NCI-H1048 (cell line): ENCODE measurements around the gene GALNT8.
"Not testable (repeated sequence)": the region's sequence is repeated elsewhere in the genome, so short reads cannot be mapped to it uniquely, and the experiment has no call there.

ENCODE experiments used
- DNase-seq: peaks from one replicate; lab custom pipeline; 2025; lab: John Stamatoyannopoulos, UW

Gene GALNT8

DNA sequence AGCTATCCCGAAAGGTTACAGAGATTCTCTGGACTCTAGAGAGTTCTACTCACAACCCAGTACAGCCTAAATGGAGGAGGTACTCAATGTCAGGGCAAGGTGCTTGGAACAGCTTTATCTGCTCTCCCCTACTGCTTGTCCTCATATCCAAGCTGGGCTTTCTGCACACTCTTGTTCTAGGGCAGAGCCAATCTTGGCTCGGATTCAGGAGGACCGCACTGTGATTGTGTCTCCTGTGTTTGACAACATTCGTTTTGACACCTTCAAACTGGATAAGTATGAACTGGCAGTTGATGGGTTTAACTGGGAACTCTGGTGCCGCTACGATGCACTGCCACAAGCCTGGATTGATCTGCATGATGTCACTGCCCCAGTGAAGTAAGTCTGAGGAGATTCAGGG is 25.0 kb downstream of the GALNT8 start:
- no peak for DNase-seq

DNA sequence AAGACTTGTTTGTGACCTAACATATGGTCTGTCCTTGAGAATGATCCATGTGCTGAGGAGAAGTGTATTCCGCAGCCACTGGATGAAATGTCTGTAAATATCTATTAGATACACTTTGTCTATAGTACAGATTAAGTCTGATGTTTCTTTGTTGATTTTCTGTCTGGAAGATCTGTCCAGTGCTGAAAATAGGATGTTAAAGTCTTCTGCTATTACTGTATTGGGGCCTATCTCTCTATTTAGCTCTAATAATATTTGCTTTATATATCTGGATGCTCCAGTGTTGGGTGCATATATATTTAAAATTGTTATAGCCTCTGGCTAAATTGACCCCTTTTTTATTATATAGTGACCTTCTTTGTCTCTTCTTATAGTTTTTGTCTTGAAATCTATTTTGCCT is 31.5 kb downstream of the GALNT8 start:
- not testable (repeated sequence) for DNase-seq

DNA sequence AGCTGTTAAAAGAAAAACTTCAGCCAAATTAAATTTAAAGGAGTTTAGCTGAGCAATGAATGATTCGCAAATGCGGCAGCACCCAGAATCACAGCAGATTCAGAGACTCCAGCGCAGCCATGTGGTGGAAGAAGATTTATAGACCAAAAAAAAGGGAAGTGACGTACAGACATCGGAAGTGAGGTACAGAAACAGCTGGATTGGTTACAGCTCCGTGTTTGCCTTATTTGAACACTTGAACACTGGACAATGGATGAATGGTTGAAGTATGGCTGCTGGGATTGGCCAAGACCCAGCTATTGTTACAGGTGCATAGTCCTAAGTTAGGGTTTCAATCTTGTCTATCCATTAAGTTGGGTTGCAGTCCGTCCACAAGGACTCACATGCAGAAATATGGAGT is 42.6 kb downstream of the GALNT8 start:
- no peak for DNase-seq

DNA sequence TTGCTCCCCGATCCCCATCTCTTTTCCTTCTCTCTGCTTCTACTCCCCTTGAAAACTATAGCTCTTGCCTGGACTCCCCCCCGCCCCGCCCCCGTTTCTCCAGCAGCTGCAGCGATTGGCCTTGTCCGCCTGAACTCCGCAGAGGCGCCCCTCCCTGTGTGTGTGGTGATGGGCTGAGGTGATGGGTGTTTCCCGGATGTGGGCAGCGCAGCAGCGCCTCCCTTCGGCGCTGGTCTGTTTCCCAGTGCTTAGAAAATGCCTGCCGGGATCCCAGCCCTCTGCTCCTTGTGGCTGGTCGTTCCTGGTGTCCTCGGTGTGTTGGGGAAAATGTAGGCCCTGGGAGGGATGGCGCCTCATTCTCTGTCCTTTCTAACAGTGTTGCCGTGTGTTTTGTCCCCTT is 43.3 kb downstream of the GALNT8 start:
- no peak for DNase-seq

DNA sequence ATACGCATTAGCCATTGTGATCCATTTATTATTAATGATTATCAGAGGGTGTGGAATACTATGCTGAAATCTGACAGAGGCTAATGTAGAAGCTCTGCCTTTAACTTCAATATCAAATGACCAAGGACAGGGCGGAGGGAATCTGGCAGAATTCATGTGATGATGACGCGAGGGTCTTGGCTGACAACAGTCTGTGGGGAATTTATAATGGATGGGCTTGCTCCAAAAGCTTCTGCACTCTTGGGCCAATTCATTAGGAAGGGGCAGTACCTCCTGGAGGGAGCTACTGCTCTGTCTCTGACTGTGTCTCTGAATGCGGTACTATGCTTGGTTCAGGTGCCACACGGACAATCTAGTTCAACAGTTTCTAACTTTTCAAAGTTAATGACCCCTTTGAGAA is 46.2 kb downstream of the GALNT8 start:
- no peak for DNase-seq

DNA sequence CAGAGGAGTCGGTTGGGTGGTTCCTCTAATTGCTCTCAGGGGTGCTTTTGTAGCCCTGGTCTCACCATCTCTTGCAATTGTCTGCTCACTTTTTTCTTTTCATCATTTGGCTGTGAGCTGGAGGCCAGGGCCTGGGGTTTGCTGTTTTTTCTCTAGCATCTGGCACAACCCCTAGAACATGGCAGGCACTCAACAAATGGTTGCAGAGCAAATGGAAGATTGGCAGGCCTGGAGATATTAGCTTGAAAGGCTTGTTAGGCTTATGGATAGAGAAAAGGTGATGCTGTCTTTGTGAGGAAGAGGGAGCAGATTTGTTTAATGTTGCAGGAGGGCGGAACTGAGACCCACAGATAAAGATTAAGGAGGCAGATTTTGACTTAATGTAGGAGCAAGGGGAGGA is 47.0 kb downstream of the GALNT8 start:
- no peak for DNase-seq

DNA sequence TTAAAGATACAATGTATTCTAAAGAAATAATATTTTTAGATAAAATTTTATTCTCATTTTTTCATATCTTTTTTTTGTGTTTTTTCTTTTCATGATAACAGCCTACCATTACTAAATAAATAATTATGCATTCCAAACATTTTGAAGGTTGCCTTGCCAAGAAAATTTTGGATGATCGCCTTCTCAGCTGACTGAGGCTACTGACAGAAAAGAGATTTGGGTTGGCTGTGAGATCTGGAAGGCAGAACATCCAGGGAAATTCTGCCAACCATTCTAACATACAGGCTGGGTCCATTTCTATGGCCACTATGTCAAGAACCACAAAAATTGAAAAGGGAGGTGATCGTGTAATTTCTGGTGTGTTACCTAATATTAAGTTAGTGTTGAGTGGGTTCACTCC is 48.1 kb downstream of the GALNT8 start:
- no peak for DNase-seq

DNA sequence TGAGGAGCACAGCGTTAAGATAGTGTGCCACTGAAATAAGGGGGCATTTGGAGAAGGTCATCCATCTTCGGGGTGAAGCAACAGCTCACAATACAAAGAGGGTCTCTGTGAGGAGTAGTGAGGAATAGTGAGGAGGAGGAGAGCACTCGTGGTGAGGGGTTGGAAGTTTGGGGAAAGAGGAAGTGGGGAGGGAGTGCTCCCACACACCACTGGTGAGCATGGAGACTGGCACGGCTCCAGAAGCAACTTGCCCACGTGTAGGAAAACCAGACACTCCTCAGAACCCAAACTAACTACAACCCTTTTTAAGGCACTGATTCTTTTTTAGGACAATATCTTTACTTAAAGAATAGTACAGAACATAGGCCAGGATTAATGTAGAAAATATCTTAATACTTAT is 48.9 kb downstream of the GALNT8 start:
- no peak for DNase-seq

DNA sequence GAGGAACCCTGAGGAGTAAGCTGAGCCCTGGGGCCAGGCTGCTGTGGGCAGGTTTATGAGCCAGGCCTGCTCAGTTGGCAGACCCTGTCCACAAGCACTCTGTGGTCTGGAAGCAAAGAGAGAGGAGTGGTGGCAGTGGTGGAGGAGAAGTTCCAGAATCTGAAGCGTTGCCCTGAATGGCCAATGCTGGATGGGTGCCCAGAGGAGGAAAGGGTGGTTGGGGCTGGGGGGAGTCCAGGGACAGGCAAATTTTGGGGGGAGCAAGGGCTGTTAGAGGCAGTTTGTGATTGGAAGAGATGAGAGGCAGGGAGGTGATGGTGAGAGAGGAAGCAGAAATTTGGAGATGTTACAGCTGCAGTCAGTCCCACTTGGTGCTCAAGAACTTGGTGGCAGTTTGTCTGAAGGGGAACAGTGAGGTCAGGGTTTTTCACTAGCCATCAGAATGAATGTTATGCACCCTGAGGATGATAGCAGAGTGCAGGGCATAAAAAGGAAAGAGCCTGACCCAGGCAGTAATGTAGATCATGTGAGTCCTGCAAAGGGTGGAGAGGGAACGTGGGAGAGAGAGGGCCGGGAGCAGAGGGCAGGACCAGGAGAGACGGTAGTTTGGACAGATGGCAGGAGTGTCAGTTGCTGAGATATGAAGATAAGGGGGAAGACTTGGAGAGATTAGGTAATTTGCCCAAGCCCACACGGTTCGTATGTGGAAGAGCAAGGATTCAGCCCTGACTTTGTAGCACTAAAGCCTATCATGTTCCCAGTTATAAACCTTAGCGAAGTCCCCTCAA is 51.2 kb downstream of the GALNT8 start:
- DNase-seq: no peak

DNA sequence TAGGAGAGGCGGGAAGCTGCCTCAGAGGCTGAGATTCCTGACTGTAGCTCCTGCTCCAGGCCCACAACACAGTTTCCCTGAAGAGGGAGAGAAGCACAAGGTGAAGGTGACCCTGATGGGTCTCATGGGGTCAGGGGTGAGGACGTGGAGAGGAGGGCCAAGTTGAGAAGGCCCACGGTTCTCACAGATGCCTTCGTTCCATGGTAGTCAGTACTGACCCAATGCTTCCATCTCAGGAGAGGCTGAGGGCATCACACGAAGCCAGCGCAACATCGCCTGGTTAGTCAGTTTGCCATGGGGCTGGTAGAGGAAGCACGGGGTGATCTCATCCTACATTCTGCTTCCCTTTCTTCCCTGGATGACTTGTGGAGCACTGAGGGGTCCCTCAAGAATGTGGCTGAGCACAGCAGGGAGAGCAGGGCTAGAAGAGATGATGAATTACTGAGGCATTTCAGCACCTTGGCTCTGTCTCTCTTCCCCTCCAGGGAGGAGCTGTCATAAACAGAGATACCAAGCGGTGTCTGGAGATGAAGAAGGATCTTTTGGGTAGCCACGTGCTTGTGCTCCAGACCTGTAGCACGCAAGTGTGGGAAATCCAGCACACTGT is 51.9 kb downstream of the GALNT8 start:
- no peak for DNase-seq

DNA sequence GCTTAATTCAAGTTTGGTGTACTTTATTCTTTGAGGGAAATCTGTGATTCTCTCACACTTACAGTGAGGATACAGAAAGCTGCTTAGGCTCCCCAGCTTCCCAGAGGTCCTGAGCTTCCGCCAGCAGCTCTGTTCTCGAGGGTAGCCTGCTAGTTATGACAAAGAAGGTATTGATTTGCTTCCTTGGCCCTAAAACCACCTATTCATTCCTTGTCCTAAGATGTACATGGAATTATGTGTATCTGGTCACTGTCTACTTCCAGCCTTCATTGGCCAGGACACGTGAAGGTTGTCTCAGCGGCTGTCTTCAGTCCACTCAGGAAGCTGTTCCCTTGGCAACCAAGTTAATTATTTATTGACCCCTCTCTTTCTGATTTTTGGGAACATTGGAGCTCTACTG is 55.7 kb downstream of the GALNT8 start:
- DNase-seq: no peak

DNA sequence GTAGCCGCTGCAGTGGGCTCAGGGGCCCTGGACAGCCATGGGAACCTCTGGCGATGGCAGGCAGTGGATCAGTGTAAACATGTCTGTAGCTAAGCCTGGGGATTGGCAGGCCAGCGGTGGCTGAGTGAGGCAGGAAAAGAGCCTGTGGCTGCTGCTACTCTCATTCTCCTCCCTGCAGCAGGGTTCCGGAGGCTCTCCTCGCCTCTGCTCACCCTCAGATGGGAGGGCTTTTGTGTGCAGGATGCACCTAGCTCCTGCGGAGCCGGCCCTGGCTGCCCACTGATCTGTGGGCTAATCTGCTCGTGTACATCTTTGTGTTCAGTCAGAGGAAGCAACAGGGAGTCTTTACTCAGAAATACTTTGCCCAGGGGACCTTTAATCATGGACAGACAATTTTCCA is 59.5 kb downstream of the GALNT8 start:
- DNase-seq: no peak

DNA sequence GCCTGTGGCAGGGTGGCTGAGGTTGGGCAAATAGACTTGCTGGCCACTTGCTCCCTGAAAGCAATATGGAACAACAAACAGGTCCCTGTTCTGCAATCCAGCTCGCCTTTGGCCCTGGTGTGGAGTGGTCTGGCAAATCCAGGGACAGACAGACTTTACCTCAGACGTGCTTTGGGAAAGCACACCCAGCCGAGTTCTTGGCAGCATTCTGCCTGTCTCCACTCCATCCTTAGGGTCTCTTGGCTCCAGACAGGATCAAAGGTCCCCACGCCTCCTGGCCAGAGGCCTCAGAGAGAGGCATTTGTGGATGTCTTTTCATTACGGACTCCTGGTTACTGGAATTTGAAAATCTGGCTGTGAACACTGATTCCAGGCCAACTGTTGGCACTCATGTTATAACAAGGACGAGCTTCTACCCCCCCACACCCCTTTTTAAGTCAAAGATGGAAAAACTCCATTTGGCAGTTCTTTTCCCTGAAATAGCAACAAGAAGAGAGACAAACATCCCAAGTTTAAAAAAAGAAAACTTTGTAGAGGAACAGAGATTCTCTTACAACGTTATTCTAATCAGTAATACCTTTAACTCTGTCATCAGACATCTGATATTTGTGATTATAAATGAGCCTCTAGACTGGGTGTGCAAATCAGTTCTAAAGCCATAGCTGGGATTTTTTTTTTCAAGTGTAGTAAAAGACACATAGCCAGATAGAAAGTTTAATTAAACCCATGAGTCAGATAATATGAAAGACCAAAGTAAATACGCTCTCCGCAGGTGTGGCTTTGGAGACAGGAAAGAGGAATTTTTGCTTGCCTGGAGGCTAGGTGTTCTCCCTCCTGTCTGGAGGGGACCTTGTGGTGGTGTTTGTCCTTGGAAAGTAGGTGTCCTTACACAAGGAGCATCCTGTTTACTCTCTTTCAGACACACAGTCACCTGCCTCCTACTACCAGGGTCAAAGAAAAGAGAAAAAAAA is 60.7 kb downstream of the GALNT8 start:
- no peak for DNase-seq

DNA sequence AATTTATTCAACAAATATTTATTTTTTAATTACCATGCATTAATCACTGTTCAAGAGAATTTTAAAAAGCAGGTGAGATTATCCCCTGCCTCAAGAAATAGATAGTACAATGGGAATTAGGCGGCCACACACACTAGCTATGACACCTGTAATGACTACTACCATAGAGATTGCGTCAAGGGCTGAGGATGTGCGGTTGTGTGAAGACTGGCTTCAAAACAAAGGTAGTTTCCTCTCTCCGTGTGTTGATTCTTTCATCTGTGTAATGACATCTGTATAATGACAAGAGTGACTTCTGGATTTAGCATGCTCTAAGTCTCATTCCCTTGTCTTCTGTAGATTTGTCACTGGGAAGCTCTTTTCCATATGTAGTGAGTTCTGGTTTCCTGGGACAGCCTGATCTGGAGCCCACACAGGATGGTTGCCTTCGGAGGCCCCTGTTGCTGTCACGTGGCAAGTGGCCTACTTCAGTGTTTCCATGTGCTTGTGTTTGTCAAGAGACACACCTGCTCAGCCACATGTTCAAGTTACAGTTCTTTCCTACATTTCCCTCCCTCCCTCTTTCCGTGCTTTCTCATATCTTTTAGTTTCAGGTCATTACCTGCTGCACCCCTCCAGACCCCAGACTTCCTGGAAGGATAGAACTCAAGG is 64.3 kb downstream of the GALNT8 start:
- DNase-seq: no peak

DNA sequence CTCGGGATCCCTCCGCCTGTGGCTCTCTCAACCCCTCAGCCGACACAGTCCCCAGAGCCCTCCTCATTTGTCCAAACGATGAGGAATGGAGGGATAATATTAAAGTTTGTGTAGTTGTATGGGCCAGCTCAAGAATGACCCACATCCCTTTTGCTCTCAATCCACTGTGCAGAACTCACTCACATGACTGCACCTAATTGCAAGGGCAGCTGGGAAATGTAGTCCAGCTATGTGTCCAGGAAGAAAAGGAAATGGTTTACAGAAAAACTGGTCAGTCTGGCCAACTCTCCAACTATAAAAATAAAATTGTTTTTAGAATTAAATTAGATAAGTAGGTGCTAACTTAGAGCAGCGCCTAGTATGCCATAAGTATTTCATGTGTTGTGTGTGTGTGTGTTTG is 66.6 kb downstream of the GALNT8 start:
- no peak for DNase-seq

DNA sequence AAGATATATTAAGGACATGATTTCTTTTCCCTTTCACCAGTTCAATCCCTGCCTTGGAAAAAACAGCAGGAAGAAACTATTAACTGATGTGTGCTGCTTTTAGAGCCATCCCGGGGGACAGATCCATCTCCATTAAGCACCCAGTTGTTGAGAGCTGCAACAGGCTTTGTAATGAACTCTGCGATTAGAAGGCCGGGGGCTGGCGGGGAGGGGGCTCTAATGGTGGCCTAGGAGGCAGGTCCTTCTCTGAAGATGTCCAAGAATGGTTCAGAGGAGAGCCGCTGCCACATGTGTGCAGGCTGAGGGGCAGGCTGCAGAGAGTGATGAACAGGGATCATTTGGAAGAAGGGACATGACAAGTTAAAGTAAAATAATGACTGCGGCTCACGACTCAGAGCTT is 67.8 kb downstream of the GALNT8 start:
- no peak for DNase-seq

DNA sequence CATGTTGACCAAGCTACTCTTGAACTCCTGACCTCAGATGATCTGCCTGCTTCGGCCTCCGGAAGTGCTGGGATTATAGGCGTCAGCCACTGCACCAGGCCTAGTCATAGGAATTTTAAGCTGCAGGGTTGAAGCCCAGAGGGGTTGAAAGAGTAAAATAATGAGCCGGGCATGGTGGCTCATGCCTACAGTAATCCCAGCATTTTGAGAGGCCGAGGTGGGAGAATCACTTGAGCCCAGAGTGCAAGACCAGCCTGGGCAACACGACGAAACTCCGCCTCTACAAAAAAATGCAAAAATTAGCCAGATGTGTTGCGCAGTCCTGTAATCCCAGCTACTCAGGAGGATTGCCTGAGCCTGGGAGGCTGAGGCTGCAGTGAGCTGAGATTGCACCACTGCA is 69.6 kb downstream of the GALNT8 start:
- DNase-seq: no peak

DNA sequence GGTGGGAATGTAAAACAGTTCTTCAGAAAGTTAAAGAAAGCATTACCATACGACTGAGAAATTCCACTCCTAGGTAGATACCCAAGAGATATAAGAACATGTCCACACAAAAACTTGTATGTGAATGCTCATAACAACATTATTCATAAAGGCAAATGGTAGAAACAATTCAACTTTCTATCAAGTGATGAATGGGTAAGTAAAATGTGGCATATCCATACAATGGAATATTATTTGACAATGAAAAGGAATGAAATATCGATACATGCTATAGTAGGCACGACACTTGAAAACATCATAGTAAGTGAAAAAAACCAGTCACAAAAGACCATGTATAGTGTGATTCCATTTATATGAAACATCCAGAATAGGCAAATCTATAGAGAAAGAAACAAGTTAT is 71.3 kb downstream of the GALNT8 start:
- DNase-seq: no peak

DNA sequence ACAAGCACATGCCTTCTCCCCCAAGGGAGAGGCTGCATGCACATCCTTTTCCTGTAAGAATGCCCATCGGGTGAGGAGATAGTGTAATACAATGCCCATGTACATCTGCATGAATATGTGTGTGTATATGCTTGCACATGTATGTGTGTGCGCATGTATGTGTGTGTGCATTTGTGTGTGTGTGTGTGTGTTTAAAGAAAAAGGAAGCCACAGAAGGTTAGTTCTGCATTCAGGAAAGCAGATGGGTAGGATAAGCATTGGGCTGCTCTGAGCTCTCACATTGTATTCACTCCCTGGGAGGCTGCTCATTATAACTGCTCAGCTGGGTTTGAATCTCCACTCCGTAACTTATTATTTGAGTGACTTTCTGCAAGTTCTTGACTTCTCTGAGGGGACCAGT is 74.3 kb downstream of the GALNT8 start:
- DNase-seq: no peak

DNA sequence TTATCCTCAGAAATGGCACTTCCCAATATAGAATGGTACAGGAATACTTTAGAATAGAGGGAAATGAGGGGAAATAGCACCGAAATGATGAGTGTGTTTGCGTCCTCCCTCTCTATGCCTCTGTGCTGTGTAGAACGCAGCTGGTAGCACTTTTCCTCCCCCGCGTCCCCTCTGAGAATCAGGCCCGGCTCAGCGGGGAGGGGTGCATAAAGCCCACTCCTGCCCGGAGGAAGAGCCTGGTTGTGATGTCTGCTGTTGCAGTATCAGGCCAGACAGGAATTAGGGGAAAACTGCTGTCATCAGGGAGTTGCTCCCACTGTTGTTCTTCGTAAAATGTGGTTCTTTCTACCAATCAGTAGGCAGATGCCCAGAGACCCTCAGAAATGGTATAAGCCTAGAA is 76.0 kb downstream of the GALNT8 start:
- no peak for DNase-seq

DNA sequence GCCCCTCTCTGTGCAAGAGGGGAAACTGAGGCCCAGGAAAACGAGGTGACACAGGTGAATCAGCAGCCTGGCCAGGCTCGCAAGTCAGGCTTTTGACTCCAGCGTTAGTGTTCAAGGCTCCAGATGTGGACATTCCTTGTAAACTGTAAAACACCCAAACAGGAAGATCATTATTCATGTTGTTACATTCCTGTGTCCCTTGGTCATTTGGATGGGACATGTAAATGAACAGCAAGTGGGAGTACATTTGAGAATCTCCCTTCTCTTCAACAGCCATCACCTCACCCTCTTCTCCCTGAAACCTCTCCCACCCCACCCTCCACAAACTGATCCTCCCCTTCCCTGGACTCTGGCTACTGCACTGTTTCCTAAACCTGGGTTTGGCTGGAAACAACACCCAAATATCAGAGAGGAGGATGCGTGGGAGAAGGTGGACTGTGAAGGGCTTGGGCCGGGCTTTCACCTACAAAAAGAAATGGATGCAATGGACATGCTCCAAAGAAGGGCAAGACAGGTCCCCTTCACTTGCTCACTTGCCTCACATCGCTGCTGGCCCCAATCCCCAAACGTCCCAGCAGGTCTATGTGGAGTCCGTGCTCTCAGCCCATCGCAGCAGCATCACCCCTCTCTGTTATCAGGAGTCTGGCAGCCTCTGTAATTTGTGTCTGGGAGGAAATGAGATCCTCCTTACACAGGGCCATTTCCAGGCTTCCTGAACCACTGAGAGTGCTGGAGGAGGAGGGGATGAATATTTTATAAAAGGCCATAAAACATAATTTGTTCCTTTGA is 76.7 kb downstream of the GALNT8 start:
- DNase-seq: no peak

DNA sequence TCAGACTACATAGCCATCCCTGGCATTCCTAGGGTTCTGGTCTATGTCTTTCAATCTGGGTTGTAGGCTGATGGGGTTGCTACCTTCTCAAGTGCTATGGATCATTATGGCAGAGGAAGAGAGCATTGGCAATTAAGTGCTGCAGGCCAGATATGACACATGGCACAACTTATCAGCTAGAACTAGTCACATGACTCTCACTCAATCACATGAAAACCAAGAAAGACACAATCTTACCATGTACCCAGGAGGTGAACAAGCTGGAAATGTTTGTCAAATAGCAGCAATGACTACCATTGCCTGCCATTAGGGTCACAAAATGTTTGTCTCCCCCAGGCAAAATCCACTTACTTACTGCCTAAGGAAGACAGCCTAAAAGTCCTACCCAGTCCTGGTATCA is 80.4 kb downstream of the GALNT8 start:
- DNase-seq: no peak
